HG03439 (cell line): Measurements from ENCODE around the gene SLC4A11.
A peak's percentile ranks its signal among the peaks of the same experiment; 100 is the strongest.

ENCODE experiments used
- ATAC-seq: cut with Tn5 transposase; IDR thresholded peaks from one replicate; pipeline ENCODE4 v1.9.1; 2021; ENCODE audit warnings: mild to moderate bottlenecking, moderate library complexity; ENCODE audit not compliant: unreplicated experiment

Gene SLC4A11

GRCh38 chr20:3247638-3248037 lies 8.6 kb upstream of the SLC4A11 start:
- ATAC-seq: no peak

- no peak for ATAC-seq
Observed at GRCh38 chr20:3246682-3247081, 7.7 kb upstream of the SLC4A11 start.

GRCh38 chr20:3245711-3246110 lies 6.7 kb upstream of the SLC4A11 start:
- ATAC-seq: no peak

GRCh38 chr20:3245156-3245555 lies 6.2 kb upstream of the SLC4A11 start:
- ATAC-seq: no peak

- no peak for ATAC-seq
Observed at GRCh38 chr20:3244613-3245012, 5.6 kb upstream of the SLC4A11 start.

GRCh38 chr20:3243718-3244358 lies 4.8 kb upstream of the SLC4A11 start:
- ATAC-seq: no peak

- ATAC-seq: no peak
Observed at GRCh38 chr20:3242172-3242692, 3.2 kb upstream of the SLC4A11 start.

- ATAC-seq: no peak
Observed at GRCh38 chr20:3240776-3241363, 1.9 kb upstream of the SLC4A11 start.

GRCh38 chr20:3239867-3240775 lies 1.1 kb upstream of the SLC4A11 start:
- ATAC-seq: no peak

- peak; percentile 48 for ATAC-seq
Observed at GRCh38 chr20:3238616-3239025, 369 bp downstream of the SLC4A11 start.

- no peak for ATAC-seq
Observed at GRCh38 chr20:3237958-3238615, 903 bp downstream of the SLC4A11 start.

- ATAC-seq: no peak
Observed at GRCh38 chr20:3237011-3237957, 1.7 kb downstream of the SLC4A11 start.

GRCh38 chr20:3235666-3236324 lies 3.2 kb downstream of the SLC4A11 start:
- ATAC-seq: no peak

GRCh38 chr20:3233991-3234498 lies 4.9 kb downstream of the SLC4A11 start:
- no peak for ATAC-seq

GRCh38 chr20:3233131-3233990 lies 5.6 kb downstream of the SLC4A11 start:
- ATAC-seq: no peak

- no peak for ATAC-seq
Observed at GRCh38 chr20:3231889-3232588, 7.0 kb downstream of the SLC4A11 start.

- ATAC-seq: no peak
Observed at GRCh38 chr20:3231116-3231515, 7.9 kb downstream of the SLC4A11 start.

GRCh38 chr20:3229798-3230197 lies 9.2 kb downstream of the SLC4A11 start:
- ATAC-seq: no peak
